ENCODE results near the gene MTG2. TPM values are rescaled to one million over a fixed set of nuclear protein-coding genes. Genes with fewer than 3 reads are reported as not detected.

MTG2 gene
- total RNA-seq, 1 donor from 2014 or later = 29.4 TPM

DNA sequence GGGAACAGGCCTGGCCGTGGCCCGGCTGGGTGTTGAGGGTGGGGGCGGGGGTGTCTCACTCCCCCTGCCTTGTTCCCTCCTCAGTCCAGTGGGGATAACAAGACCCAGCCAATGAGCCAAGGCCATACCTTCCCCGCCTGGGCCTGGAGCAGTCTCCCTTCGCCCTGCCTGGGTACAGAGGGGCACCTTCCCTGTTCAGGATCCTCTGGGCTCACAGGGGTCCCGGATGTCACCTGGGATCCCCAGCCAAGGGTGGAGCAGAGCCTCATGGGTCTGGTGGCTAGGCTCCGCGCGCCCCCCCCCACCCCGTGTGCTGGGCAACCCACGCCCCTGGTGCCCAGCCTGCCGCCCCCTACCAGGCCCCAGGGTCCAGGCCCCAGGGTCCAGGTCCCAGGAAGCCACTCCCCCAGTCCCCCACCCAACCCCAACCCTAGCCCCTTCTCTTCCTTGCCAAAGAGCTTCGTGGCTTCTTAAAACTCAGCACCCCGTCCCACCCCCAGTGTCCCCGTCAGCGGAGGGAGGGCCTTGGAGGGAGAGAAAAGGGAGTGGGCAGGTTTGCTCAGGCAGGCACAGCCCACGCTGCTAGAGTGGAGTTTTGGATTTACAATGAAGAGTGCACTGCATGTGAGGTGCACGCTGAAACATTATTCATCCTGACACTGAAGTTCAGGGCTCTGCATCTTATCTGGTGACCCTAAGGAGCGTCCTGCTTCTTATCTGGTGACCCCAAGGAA is 25.4 kb downstream of the MTG2 start:
- H3K4me3 Mint-ChIP-seq = no peak overlapping the region

DNA sequence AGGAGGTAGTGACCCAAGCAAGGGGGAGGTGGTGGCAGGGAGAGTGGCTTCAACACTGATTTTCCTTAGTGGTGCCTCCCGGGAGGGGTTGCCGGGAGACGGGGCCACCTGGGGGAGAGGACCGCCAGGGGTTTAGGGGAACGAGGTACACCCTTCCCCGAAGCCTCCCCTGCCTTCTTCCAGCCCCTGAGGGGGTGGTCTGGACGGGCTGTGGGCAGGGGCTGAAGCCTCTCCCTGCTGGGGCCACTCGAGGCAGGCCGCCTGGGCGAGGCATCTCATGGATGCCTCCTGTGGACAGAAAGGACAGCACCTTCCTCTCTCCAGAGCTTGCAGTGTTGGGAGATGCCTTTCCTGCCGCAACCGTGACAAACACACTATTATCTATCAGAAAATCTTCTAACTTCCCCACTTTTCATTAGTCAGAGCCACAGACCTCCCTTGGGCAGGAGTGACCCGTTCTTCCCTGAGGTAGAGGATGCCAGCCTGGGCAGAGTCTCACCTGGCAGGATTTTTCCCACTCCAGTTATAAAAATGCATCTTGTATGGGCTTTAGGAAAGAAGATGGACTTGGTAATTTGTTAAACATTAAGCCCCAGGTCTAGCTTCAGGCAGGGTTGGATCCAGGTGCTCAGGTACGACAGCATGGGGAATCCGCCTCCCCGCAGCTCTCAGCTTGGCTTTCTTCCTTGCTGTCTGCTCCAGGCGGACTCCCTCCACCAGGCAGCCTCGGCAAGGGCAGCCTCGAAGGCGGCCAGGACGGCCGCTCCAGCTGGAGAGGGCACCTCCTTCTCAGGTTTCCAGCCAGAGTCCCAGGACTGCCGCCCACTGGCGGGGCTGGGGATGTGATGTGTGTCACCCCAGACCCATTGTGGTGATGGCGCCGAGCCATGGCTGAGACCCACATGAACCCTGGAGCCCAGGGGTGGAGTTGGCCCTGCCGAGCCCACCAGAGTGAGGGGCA is 26.2 kb downstream of the MTG2 start:
- TF ChIP-seq, protein P1, sequence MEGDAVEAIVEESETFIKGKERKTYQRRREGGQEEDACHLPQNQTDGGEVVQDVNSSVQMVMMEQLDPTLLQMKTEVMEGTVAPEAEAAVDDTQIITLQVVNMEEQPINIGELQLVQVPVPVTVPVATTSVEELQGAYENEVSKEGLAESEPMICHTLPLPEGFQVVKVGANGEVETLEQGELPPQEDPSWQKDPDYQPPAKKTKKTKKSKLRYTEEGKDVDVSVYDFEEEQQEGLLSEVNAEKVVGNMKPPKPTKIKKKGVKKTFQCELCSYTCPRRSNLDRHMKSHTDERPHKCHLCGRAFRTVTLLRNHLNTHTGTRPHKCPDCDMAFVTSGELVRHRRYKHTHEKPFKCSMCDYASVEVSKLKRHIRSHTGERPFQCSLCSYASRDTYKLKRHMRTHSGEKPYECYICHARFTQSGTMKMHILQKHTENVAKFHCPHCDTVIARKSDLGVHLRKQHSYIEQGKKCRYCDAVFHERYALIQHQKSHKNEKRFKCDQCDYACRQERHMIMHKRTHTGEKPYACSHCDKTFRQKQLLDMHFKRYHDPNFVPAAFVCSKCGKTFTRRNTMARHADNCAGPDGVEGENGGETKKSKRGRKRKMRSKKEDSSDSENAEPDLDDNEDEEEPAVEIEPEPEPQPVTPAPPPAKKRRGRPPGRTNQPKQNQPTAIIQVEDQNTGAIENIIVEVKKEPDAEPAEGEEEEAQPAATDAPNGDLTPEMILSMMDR (IDR thresholded peaks at IDR 0.05; ENCODE audit: unreplicated experiment) = no peak
- Mint-ChIP-seq H3K9me3 (no peaks in the 10 kb centered on the region), H3K27ac (no peak overlapping the region), H3K36me3 (no peaks in the 10 kb centered on the region), H3K4me3 (no peak overlapping the region), H3K4me1 (peaks cover 2% of the 10 kb centered on the region), H3K27me3 (ENCODE audit: low read depth) (peaks cover 20% of the 10 kb centered on the region)
- DNase-seq (ENCODE audit: low spot score in 2 of 2, unreplicated experiment in 2 of 2) = no peak

More for the DNA sequence above, 25.4 kb downstream of the MTG2 start:
- peaks cover 3% of the 10 kb centered on the region for H3K36me3 Mint-ChIP-seq
- H3K9me3 Mint-ChIP-seq = no peaks in the 10 kb centered on the region
- DNase-seq (ENCODE audit: low spot score in 2 of 2, unreplicated experiment in 2 of 2) = no peak
- TF ChIP-seq, protein P1 (IDR thresholded peaks at IDR 0.05; ENCODE audit: unreplicated experiment) = no peak
- peaks cover 15% of the 10 kb centered on the region for H3K27me3 Mint-ChIP-seq (ENCODE audit: low read depth)
- no peak overlapping the region for H3K27ac Mint-ChIP-seq
- peaks cover 2% of the 10 kb centered on the region for H3K4me1 Mint-ChIP-seq

DNA sequence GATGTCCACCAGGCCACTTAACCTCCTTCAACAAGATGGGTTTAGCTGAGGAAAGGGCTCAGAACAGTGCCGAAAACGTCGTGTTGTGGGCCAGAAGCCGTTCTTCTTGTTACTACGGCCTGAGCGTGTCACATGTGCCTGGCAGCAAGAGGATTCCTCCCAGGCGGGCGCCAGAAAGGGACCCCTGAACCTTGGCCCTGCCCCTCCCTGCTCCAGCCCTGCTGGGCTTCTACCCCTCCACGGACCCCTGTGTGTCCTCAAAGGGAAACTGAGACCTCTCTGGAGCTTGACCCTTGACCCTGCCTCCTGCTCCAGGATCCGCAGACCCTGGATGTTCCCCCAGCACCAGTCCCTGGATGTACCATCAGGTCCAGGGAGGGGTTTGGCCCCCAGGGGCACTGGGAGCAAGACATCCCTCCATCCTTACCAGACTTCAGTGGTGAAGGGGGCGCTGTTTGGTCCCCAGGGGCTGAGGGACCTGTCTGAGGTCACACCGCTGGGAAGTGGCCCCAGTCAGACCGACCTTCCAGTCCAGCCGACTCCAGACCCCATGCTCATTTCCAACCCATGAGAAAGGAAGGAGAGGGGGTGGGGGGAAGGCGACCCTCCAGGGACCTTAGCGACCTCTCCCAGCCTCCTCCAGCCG is 27.1 kb downstream of the MTG2 start:
- H3K4me1 Mint-ChIP-seq = peaks cover 2% of the 10 kb centered on the region
- H3K27ac Mint-ChIP-seq = no peak overlapping the region
- no peaks in the 10 kb centered on the region for H3K9me3 Mint-ChIP-seq
- H3K27me3 Mint-ChIP-seq (ENCODE audit: low read depth) = peaks cover 28% of the 10 kb centered on the region
- TF ChIP-seq, protein P1 (IDR thresholded peaks at IDR 0.05; ENCODE audit: unreplicated experiment) = no peak
- H3K36me3 Mint-ChIP-seq = no peaks in the 10 kb centered on the region
- DNase-seq (ENCODE audit: low spot score in 2 of 2, unreplicated experiment in 2 of 2) = no peak
- no peak overlapping the region for H3K4me3 Mint-ChIP-seq

DNA sequence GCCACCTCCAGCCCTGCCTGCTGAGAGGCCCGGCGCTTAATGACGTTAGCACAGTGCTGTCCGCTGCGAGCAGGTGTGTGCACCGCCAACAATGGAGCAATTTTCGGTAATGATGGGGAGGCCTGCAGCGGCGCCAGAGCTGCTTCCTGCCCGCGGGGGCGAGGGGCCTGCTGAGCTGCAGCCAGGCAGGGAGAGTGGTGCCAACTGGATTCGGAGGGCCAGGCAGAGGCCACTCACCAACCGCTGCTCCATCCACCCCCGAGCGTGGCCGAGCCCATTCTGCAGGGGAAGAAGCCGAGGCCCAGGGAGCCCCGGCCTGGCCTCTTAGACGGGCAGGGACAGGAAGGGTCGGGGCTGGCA is 27.6 kb downstream of the MTG2 start:
- Mint-ChIP-seq H3K4me3 (no peak overlapping the region), H3K36me3 (no peaks in the 10 kb centered on the region), H3K9me3 (no peaks in the 10 kb centered on the region), H3K27ac (no peak overlapping the region), H3K4me1 (peaks cover 2% of the 10 kb centered on the region), H3K27me3 (ENCODE audit: low read depth) (peaks cover 33% of the 10 kb centered on the region)
- DNase-seq (ENCODE audit: low spot score in 2 of 2, unreplicated experiment in 2 of 2) = no peak
- TF ChIP-seq, protein P1 (IDR thresholded peaks at IDR 0.05; ENCODE audit: unreplicated experiment) = no peak

DNA sequence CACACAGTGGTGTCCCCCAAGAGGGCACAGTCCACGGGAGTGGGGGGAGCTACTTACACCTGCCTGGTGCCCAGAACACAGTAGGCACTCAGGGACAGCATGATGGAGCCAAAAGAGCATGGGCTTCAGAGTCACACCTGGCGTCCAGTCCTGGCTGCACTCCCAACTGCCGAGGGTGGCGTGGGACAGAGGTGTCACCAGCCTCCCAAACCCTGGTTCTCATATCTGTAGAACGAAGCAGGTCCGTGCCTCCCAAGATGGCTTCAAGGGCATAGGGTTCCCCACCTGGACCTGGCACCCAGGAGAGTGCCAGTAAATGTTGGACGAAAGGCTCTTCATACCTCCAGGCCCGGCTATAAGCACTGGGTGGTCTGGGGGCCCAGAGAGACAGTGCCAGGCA is 28.4 kb downstream of the MTG2 start:
- DNase-seq (ENCODE audit: low spot score in 2 of 2, unreplicated experiment in 2 of 2) = no peak
- no peak overlapping the region for H3K27ac Mint-ChIP-seq
- H3K27me3 Mint-ChIP-seq (ENCODE audit: low read depth) = peaks cover 38% of the 10 kb centered on the region
- H3K4me3 Mint-ChIP-seq = no peak overlapping the region
- H3K9me3 Mint-ChIP-seq = no peaks in the 10 kb centered on the region
- TF ChIP-seq, protein P1 (IDR thresholded peaks at IDR 0.05; ENCODE audit: unreplicated experiment) = no peak
- no peaks in the 10 kb centered on the region for H3K36me3 Mint-ChIP-seq
- peaks cover 2% of the 10 kb centered on the region for H3K4me1 Mint-ChIP-seq
